Measurements from ENCODE around the gene KATNBL1. TPM values are rescaled to one million over a fixed set of nuclear protein-coding genes. Genes with fewer than 3 reads are reported as not detected.

The KATNBL1 gene
- total and polyA plus RNA-seq, 4 donors, result 6.4 to 26.2 (median 22.0) TPM

DNA sequence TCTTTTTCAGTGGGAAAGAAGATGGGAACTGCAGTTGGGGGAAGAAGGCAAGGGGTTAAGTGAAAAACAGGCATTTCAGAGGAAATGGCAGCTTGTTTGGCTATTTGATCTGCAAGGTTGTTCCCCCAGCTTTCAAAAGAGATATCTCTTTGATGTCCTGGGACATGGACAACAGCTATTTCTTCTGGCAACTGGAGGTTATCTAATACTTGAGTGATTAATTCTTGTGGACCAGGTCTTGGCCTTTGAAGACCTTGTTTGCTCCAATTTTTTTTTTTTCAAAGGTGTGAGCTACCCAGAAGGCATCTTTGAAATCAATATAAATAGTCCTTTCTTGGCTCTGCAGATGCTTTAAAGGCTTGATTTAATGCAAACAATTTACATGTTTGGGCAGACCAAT, 51.5 kb downstream of the KATNBL1 start:
- DNase-seq (ENCODE audit: low spot score), result no peak
- TF ChIP-seq HNF4G (IDR thresholded peaks at IDR 0.05) (no peak), GABPA (IDR thresholded peaks at IDR 0.05 in 1 of 2, conservative IDR thresholded peaks at IDR 0.05 in 1 of 2) (no peak), RAD21 (IDR thresholded peaks at IDR 0.05) (no peak), EGR1 (IDR thresholded peaks at IDR 0.05; ENCODE audit: low read depth in 2 of 2) (no peak), TAF1 (conservative IDR thresholded peaks at IDR 0.05) (no peak), SP1 (IDR thresholded peaks at IDR 0.05) (no peak), YY1 (IDR thresholded peaks at IDR 0.05) (no peak), HNF4A (conservative IDR thresholded peaks at IDR 0.05) (no peak), FOXA2 (IDR thresholded peaks at IDR 0.05) (no peak), RXRA (IDR thresholded peaks at IDR 0.05) (no peak)
- TF ChIP-seq, protein P1, sequence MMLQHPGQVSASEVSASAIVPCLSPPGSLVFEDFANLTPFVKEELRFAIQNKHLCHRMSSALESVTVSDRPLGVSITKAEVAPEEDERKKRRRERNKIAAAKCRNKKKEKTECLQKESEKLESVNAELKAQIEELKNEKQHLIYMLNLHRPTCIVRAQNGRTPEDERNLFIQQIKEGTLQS (IDR thresholded peaks at IDR 0.05), result no peak
- TF ChIP-seq, protein P2, sequence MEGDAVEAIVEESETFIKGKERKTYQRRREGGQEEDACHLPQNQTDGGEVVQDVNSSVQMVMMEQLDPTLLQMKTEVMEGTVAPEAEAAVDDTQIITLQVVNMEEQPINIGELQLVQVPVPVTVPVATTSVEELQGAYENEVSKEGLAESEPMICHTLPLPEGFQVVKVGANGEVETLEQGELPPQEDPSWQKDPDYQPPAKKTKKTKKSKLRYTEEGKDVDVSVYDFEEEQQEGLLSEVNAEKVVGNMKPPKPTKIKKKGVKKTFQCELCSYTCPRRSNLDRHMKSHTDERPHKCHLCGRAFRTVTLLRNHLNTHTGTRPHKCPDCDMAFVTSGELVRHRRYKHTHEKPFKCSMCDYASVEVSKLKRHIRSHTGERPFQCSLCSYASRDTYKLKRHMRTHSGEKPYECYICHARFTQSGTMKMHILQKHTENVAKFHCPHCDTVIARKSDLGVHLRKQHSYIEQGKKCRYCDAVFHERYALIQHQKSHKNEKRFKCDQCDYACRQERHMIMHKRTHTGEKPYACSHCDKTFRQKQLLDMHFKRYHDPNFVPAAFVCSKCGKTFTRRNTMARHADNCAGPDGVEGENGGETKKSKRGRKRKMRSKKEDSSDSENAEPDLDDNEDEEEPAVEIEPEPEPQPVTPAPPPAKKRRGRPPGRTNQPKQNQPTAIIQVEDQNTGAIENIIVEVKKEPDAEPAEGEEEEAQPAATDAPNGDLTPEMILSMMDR (IDR thresholded peaks at IDR 0.05; ENCODE audit: low read depth, low read length, missing input control), result no peak
- TF ChIP-seq, protein P3, sequence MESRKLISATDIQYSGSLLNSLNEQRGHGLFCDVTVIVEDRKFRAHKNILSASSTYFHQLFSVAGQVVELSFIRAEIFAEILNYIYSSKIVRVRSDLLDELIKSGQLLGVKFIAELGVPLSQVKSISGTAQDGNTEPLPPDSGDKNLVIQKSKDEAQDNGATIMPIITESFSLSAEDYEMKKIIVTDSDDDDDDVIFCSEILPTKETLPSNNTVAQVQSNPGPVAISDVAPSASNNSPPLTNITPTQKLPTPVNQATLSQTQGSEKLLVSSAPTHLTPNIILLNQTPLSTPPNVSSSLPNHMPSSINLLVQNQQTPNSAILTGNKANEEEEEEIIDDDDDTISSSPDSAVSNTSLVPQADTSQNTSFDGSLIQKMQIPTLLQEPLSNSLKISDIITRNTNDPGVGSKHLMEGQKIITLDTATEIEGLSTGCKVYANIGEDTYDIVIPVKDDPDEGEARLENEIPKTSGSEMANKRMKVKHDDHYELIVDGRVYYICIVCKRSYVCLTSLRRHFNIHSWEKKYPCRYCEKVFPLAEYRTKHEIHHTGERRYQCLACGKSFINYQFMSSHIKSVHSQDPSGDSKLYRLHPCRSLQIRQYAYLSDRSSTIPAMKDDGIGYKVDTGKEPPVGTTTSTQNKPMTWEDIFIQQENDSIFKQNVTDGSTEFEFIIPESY (IDR thresholded peaks at IDR 0.05), result no peak
- TF ChIP-seq, protein P4, sequence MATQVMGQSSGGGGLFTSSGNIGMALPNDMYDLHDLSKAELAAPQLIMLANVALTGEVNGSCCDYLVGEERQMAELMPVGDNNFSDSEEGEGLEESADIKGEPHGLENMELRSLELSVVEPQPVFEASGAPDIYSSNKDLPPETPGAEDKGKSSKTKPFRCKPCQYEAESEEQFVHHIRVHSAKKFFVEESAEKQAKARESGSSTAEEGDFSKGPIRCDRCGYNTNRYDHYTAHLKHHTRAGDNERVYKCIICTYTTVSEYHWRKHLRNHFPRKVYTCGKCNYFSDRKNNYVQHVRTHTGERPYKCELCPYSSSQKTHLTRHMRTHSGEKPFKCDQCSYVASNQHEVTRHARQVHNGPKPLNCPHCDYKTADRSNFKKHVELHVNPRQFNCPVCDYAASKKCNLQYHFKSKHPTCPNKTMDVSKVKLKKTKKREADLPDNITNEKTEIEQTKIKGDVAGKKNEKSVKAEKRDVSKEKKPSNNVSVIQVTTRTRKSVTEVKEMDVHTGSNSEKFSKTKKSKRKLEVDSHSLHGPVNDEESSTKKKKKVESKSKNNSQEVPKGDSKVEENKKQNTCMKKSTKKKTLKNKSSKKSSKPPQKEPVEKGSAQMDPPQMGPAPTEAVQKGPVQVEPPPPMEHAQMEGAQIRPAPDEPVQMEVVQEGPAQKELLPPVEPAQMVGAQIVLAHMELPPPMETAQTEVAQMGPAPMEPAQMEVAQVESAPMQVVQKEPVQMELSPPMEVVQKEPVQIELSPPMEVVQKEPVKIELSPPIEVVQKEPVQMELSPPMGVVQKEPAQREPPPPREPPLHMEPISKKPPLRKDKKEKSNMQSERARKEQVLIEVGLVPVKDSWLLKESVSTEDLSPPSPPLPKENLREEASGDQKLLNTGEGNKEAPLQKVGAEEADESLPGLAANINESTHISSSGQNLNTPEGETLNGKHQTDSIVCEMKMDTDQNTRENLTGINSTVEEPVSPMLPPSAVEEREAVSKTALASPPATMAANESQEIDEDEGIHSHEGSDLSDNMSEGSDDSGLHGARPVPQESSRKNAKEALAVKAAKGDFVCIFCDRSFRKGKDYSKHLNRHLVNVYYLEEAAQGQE (IDR thresholded peaks at IDR 0.05), result no peak
- Histone ChIP-seq H3K27me3 (ENCODE audit: control insufficient read depth in 4 of 4, insufficient read depth in 4 of 4, low read length in 3 of 4) (no peaks in the 10 kb centered on the region), H3K4me3 (ENCODE audit: low read depth in 1 of 3, low read length in 3 of 3) (no peak overlapping the region), H3K9ac (ENCODE audit: low read depth in 1 of 2, low read length in 2 of 2) (no peak overlapping the region), H3K4me1 (ENCODE audit: control insufficient read depth in 4 of 4, insufficient read depth in 4 of 4, low read length in 3 of 4) (no peaks in the 10 kb centered on the region), H3K36me3 (ENCODE audit: control insufficient read depth in 4 of 4, insufficient read depth in 3 of 4, low read depth in 1 of 4, low read length in 3 of 4) (peaks cover 2 to 29% (median 19%) of the 10 kb centered on the region in 4 donors), H3K9me3 (ENCODE audit: control insufficient read depth in 4 of 4, low read length in 3 of 4) (peaks cover 13 to 20% (median 15%) of the 10 kb centered on the region in 4 donors), H3K27ac (ENCODE audit: low read depth in 1 of 2, low read length in 2 of 2) (no peak overlapping the region)

DNA sequence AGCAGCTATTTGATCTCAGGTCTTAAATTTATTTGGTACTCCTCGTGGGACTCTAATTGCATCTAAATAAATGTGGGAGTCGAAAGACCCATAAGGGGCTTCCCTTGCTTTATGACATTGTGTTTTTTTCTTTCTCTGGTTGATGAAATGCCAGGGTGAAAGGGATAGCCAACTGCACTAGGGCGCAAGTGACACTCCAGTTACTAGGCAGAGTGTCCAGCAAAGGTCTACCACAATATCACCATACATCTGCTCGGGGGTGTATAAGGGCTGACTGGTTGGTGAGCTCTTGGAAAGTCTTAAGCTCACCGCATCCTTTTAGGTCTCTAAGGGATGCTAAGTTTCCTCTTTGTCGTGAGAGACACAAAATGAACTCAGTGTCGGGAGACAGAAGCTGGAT, 54.0 kb downstream of the KATNBL1 start:
- no peaks in the 10 kb centered on the region for H3K4me1 ChIP-seq (ENCODE audit: control insufficient read depth in 4 of 4, insufficient read depth in 4 of 4, low read length in 3 of 4)
- H3K4me3 ChIP-seq (ENCODE audit: low read depth in 1 of 3, low read length in 3 of 3), result no peak overlapping the region
- no peaks in the 10 kb centered on the region for H3K27me3 ChIP-seq (ENCODE audit: control insufficient read depth in 4 of 4, insufficient read depth in 4 of 4, low read length in 3 of 4)
- H3K9me3 ChIP-seq (ENCODE audit: control insufficient read depth in 4 of 4, low read length in 3 of 4), result peaks cover 5 to 12% (median 9%) of the 10 kb centered on the region in 4 donors
- no peak overlapping the region for H3K9ac ChIP-seq (ENCODE audit: low read depth in 1 of 2, low read length in 2 of 2)
- whole genome bisulfite sequencing, result 98% methylated on average over 7 of the region's 7 CpGs
- no peak for DNase-seq (ENCODE audit: low spot score)
- H3K36me3 ChIP-seq (ENCODE audit: control insufficient read depth in 4 of 4, insufficient read depth in 3 of 4, low read depth in 1 of 4, low read length in 3 of 4), result peaks cover 1 to 27% (median 13%) of the 10 kb centered on the region in 4 donors
- H3K27ac ChIP-seq (ENCODE audit: low read depth in 1 of 2, low read length in 2 of 2), result no peak overlapping the region
- no peak for TF ChIP-seq HNF4G (IDR thresholded peaks at IDR 0.05)
